ENCODE measurements around the gene STPG1. TPM values are rescaled to one million over a fixed set of nuclear protein-coding genes. Genes with fewer than 3 reads are reported as not detected.

STPG1 gene
- total RNA-seq, 1 experiment from 2014 or later = 14.9 TPM

- no TSS peak for BruUV-seq (replicated peaks)
- no peaks in the 10 kb centered on the region for H4K20me1 ChIP-seq (ENCODE audit: low read length)
- CTCF ChIA-PET = interaction anchor here (0.6 kb wide), 1 partner anchor 201 kb away, joined by 3 read pairs; no protein-coding TSS in a partner anchor
- DNase-seq = no peak
- no peak for ATAC-seq
- H2AFZ ChIP-seq (ENCODE audit: low read length) = no peak overlapping the region
- no peak for TF ChIP-seq EZH2 (IDR thresholded peaks at IDR 0.05; ENCODE audit: low read length, unreplicated experiment)
- no peak for TF ChIP-seq EZH2phosphoT487 (IDR thresholded peaks at IDR 0.05; ENCODE audit: borderline replicate concordance, low read length)
- TF ChIP-seq CTCF (conservative IDR thresholded peaks at IDR 0.05; ENCODE audit: low read depth, low read length) = no peak
- H3K9me3 ChIP-seq (ENCODE audit: low read length) = no peaks in the 10 kb centered on the region
- no peak overlapping the region for H3K27ac ChIP-seq (ENCODE audit: low read length)
- peaks cover 19% of the 10 kb centered on the region for H3K4me1 ChIP-seq (ENCODE audit: insufficient read depth, low read length)
- no peaks in the 10 kb centered on the region for H3F3A ChIP-seq (ENCODE audit: low read length, unreplicated experiment)
- peaks cover 6% of the 10 kb centered on the region for H3K36me3 ChIP-seq (ENCODE audit: low read depth, low read length)
- no peaks in the 10 kb centered on the region for H3K79me2 ChIP-seq (ENCODE audit: low read length)
- no peak overlapping the region for H3K4me3 ChIP-seq (ENCODE audit: low read length)
- no peaks in the 10 kb centered on the region for H3K9me2 ChIP-seq (replicated peaks; ENCODE audit: low read length)
- intact Hi-C loops (cut with micrococcal nuclease) = no loop called here
- POLR2A ChIA-PET (ENCODE audit: unreplicated experiment) = no interaction called here
- H3K9ac ChIP-seq (ENCODE audit: low read length) = no peak overlapping the region
- H3K27me3 ChIP-seq (ENCODE audit: low read length) = no peaks in the 10 kb centered on the region
- H3K4me2 ChIP-seq (ENCODE audit: low read length) = no peak overlapping the region
Observed at GRCh38 chr1:24386241-24386640, 27.3 kb downstream of the STPG1 start.

GRCh38 chr1:24385160-24385940 lies 28.2 kb downstream of the STPG1 start:
- BruUV-seq (replicated peaks) = no TSS peak
- Histone ChIP-seq H3K36me3 (ENCODE audit: low read depth, low read length) (peaks cover 6% of the 10 kb centered on the region), H3K9me2 (replicated peaks; ENCODE audit: low read length) (no peaks in the 10 kb centered on the region), H3K4me1 (ENCODE audit: insufficient read depth, low read length) (peaks cover 28% of the 10 kb centered on the region), H3K9me3 (ENCODE audit: low read length) (no peaks in the 10 kb centered on the region), H4K20me1 (ENCODE audit: low read length) (no peaks in the 10 kb centered on the region), H3K4me2 (ENCODE audit: low read length) (no peak overlapping the region), H2AFZ (ENCODE audit: low read length) (no peak overlapping the region), H3K4me3 (ENCODE audit: low read length) (no peak overlapping the region), H3K27ac (ENCODE audit: low read length) (peak overlapping the region; percentile 59), H3K79me2 (ENCODE audit: low read length) (no peaks in the 10 kb centered on the region), H3K27me3 (ENCODE audit: low read length) (no peaks in the 10 kb centered on the region), H3K9ac (ENCODE audit: low read length) (no peak overlapping the region), H3F3A (ENCODE audit: low read length, unreplicated experiment) (no peaks in the 10 kb centered on the region)
- TF ChIP-seq EZH2 (IDR thresholded peaks at IDR 0.05; ENCODE audit: low read length, unreplicated experiment) (no peak), CTCF (conservative IDR thresholded peaks at IDR 0.05; ENCODE audit: low read depth, low read length) (peak; percentile 92)
- ATAC-seq (no peak; the same call in 1 of the 2 replicates), DNase-seq (peak; percentile 45)
- intact Hi-C loops (cut with micrococcal nuclease) = no loop called here
- ChIA-PET POLR2A (ENCODE audit: unreplicated experiment) (interaction anchor here (0.5 kb wide), 1 partner anchor 66 kb away, joined by 4 read pairs; the partner anchor contains the start of gene GRHL3), CTCF (interaction anchor here (0.6 to 1.1 kb wide), 2 partner anchors 76 to 202 kb away, joined by 3 read pairs; no protein-coding TSS in a partner anchor)
